ENCODE measurements around the gene MUSTN1.

MUSTN1 gene

DNA sequence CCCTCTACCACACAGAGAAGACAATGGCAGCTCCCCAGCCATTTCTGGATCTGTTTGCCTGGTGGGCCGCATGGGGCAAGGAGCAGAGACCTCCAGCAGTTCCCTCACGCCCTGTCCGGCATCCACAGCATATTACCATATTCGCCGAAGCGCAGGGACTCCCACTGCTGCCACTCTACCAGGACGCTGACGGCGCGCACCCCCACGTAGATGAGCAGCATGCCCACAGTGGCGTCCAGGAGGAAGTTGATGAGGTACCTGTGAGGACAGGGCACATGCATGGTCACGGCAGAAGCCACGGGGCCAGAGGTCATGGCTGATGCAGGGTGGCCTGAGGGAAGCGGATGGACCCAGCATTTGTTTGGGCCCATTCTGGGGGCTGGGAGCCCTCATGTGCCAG is 14.8 kb upstream of the MUSTN1 start:
- no peak for DNase-seq

DNA sequence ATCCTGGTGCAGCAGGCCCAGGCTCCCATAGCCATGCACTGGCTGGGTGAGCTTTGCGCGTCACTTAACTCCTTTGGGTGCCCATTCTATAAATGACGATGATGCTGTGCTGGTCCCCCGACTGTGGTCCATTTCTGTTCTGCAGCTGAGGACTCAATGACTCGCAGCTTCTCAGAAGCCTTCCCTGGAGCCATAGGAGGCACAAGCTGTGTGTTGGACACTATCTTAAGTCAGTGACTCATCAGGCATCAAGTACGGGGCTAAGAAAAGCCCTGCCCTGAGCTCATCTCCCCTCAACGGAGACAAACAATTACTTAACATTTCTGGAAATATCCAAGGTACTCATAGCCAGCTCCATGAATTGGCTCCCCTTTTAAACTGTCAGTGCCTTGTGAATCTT is 13.8 kb upstream of the MUSTN1 start:
- peak; percentile 13 for DNase-seq

DNA sequence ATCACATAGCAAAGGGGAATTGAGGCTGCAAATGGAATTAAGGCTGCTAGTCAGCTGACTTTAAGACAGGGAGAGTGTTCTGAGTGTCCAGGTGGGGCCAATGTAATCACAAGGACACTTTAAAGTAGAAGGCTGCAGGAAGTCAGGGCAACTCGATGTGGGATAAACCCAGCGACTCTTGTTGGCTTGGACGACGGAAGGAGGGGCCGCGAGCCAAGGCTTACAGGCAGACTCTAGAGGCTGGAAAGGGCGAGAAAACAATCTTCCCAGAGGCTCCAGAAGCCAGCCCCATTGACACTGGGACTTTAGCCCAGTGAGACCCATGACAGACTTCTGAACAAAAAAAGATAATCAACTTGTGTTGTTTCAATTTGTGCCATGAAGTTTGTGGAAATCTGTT is 12.9 kb upstream of the MUSTN1 start:
- no peak for DNase-seq

DNA sequence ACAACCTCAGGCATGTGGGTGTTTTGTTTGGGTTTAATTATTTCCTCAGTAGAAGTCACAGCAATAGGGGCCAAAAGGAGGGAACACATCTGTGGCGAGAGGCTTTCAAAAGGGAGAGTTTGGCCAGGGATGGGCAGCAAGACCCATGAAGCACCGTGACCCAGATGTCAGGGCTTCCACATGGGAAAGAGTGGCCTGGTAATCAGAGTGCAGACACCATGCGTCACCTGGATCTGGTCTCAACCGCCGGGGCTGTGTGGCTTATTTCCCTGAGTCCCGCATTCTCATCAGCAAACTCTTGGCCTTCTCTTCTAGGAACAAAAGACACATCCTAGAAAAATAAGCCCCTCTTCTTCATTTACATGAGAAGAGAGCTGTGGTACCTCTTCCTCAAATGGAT is 12.4 kb upstream of the MUSTN1 start:
- DNase-seq, result no peak

DNA sequence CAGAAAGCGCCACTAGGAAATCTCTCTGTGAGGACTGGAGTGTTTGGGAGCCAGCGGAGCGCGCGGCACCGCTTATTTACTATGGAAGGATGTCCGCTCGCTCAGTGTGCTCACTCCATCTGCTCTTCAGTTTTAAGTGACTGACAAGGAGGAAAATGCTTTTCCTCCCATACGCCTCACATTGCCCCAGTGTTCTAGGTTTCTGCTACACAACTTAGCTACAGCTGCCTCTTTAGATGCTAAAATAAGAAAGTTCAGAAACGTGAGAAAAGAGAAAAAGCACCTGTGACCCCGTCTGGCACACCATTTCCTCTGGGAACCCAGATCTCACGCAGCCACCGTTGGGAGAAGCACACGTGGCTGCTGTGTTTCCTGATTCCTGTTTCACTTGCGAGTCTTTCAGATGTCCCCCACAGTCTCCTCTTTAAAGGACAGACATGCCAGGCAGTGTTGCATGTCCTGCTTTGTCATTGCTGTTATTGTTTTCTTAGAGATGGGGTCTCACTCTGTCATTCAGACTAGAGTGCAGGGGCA is 11.7 kb upstream of the MUSTN1 start:
- DNase-seq, result no peak

DNA sequence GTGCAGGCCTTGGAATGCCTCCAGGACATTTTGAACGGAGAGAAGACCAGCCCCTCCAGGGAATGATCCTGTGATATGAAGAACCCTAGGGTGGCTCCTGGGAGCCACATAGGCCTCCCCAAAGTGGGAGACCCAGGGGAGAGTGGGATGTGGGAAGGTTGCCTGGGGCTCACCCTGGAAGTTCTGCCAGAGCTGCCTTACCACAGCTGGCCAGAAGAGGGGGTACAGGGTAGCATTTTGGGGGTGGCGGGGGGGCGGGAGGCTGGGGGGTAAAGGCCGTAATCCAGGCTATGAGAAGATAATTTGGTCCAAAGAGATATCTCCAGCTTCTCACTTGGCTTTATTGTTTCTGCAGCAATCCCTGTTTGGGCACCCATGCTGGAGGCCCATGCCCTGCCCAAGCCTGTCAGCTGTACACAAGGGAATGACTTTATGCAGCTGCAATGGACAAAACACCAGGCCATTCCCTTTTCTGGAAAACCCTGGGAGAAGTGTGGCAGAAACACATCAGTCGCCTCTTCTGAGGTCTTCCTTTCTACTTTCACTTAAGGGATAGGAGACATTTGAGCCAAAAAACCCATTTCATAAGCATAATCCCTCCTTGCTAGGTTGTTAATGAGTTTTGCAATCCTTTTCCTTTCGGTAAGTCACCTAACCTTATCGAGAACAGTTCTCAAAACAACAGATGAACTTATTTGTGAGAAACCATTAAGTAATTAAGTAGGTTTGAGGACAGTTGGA is 11.0 kb upstream of the MUSTN1 start:
- no peak for DNase-seq

DNA sequence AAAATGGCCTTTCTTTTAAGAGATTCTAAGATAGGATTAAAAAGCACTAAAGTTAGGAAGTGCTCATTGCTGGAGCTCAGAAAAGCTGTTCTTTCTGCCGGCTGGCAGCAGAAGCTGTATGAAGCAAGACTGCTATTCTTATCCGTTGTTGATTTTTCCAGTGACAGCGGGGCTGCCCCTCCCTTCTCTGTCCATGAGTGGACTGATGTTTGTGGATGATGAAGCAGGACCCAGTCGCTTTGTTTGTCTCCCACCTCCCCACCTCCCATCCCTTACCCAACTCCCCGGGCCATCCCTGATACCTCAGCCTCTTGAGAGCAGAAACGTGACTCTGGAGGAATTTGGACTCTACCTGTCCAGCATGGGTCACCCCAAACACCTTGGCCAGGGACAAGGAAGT is 10.3 kb upstream of the MUSTN1 start:
- no peak for DNase-seq

DNA sequence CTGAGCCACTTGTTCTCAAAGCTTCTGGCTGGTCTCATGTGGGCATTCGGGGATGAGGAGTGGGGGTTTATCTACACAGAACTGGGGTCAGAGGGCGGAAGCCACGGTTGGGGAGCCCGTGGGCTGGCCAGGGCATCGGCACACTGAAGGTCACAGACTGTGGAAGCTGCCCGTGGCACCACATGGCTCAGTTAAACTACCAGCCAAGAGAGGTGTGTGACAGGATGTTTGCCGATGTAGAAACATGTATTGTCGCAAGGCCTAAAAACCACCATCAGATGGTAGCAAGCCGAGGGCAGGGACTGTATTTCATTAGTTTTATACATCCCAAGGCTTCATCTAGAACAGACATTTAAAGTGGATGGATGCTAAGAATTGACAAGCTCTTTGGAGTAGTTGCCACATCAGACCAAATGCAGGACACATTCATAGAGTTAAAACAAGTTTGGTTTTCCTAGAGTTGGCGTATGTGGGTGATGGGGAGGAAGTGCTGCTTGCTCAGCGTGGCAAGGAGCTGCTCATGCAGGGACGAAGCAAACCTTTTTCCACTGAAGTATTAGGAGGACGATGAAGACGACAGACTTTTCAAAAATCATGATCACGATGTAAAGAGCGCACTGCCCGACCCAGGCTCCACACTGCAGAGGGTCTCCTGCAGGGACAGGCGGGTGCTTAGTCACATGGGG is 9.6 kb upstream of the MUSTN1 start:
- DNase-seq, result no peak

DNA sequence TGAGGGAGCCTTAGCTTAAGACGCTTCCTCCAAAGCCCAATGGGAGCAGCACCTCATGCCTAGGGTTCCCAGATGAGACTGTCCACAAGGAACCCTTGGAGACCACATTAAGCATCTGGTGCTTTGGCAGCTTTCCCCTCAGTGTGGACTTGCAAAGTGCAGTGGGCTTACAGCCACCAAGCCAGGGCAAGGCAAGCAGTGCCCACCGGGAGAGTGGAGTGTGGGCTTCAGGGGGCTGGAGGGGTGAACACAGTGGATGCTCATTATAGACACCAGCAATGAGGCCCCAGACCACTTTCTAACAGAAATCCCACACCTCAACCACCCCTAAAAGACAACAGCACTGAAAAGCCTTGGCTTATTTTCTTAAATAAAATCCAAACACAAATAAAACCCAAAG is 9.1 kb upstream of the MUSTN1 start:
- no peak for DNase-seq

DNA sequence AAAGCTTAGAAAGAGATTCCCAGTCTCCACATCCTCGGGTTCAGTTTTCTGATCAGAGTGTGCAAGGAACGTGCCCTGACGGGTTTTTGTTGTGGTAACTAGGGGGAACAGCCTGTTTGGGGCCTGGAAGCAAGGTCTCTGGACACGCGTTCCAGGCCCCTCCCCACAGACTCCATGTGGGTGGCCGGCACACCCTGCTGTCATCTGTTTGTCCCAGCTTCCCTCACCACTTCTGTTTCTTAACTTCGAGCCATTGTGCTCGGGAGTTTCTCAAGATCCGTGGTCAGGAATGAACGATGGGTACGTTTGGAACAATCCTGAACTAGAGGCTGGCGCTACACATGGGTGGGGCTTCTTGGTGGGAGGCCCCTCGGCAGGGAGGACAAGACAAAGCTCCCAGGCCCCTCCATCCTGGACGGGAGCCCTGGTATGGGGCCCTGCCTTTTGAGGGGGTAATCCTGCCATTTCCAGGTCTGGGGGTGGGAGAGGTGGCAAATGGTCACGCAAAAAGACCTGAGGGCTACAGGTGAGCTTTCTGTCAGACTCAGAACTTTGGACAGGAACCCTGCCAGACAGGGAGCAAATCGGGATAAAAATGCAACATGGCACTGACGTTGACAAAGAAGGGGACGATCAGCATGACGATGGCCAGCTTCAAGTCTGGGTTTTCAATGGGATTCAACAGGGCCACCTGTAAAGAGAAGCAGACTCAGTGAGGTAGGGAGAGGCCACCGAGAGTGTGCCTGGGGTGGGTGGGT is 8.5 kb upstream of the MUSTN1 start:
- no peak for DNase-seq

DNA sequence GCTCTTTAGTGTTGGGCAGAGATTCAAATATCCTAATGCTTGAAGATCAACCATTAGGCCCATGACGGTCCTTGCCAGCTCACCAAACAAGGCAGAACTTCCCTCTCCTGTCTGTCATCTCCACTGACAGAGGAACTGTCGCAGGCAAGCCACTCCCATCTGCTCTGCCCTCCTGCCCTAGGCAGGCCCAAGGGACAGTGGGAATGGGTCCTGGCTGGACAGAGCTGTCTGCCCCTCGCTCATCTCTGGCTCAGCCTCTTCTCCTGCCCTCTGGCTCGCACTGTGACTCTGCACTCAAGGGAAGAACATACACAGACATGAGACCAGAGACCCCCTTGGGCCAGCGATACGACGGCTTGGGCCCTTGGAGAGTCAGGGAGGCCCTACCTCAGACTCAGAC is 7.6 kb upstream of the MUSTN1 start:
- no peak for DNase-seq

DNA sequence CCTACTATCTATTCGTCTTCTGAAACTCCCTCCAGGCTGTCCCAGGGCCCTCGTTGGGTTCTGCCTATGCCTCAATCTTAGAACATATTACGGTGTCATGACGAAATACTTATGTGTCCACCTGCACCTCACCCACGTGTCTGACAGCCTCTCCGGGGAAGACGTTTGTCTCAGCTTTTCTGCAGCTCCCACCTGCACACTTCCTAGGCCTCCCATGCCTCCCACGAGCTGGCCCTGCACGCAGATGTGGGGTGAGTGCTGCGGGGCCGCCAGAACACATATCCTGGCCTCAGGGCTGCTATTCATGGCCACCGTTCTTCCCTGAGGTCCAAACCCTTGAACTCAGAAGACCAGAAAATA is 7.1 kb upstream of the MUSTN1 start:
- DNase-seq, result no peak

DNA sequence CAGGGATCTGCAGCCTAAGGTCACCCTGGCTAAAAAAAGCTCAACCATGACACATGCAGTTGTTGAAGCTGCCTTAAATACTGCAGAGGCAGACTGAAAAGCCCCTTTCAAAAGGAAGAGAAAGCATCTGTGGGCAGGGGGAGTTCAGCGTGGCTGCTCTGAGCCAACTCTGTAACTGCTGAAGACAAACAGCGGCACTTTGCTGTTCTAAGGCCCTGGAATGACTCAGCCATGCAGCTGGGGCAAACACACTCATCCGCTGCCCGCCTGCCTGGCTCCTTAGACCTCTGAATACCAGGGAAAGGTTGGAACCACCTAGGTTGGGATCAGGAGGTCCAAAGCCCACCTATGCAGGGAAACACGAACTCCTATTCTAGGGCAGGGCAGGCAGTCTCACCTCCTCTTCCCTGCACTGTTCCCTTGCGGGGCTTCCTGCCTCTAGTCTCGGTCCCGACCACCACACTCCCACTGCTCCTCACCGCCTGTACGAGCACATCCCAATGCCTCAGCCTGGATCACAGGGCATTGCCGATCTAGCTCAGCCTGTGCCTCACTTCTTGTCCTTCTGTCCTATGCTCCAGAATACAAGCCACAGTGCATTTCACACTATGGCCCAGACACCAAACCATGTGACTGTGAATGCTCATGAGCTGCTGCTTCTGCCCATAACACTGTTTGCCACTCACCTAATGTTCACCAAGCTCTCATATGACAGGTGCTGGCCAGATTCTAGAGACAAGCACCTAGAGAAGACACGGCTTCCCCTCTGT is 6.6 kb upstream of the MUSTN1 start:
- no peak for DNase-seq

DNA sequence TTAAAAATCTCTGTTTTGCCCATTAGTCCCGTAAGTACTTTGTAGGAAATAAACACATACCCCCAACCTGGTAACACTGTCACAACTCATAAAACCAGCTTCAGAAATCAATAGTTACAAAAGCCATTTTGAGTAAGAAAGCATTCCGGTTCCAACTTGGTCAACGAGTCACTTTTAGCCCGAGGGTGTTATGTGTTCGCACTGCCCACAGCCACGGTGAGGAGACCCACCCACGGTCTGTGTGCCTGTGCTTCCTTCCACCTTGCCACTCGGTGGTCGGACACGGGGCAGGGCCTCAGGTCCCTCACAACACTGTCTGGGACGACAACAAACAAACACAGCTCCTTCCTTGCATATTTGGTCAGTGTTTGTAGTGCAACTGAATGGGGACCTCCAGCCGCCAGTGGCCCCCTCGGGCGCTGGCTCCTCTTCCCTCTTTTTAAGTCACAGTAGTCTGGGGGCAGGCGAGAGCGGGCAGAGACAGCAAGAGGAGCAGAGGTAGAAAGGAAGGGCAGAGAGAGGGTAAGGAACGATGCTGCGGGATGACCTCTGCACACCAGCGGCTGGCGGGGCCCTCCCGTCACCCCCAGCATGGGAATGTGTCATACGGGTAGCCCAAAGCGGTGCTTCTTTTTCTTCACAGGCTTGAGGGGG is 5.2 kb upstream of the MUSTN1 start:
- DNase-seq, result no peak

DNA sequence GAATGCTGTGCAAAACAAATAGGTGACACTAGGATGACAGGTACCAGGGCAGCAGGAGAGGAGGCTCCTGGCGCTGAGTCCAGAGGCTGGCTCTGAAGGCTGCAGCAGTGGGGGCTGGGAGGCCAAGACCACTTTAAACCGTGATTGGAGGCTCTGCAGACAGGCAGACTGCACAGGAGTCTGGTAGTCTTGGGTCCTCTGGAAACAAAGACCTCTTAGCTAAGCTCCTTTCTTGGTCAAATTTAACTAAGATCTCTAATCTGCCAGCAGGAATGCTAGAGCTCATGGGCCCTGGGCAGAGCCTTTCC is 4.4 kb upstream of the MUSTN1 start:
- no peak for DNase-seq

DNA sequence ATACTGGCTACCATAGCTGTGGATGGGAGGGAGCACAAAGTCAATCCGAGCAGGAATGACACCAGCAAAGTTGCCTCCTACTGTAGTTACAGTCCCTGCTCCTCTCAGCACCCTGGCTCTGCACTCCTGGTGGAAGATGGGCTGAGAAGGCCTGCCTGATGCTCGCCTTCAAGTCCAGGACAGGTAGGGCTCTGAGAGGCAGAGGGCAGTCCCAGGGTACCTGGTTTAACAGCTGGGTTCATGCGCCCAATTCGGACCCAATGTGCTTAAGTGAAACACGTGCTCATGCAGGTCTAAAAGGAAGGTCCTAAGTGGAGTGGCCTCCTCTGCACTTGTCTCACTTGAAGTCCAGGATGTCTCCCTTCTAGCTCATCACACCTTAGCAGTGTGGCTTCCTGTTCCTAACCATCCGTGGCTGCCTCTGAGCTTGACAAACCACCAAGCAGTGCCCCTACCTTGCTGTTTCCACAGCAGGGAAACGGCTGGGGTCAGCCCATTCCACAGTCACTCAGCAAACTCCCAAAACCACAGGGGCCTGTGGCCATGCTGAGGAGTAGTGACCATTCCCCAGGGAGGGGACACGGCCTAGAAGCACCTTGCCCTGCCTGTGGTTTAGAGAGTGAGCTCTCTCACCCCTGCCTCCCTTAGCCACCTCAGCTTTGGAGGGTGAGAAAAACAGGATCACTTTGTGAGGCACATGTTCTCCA is 3.9 kb upstream of the MUSTN1 start:
- no peak for DNase-seq

DNA sequence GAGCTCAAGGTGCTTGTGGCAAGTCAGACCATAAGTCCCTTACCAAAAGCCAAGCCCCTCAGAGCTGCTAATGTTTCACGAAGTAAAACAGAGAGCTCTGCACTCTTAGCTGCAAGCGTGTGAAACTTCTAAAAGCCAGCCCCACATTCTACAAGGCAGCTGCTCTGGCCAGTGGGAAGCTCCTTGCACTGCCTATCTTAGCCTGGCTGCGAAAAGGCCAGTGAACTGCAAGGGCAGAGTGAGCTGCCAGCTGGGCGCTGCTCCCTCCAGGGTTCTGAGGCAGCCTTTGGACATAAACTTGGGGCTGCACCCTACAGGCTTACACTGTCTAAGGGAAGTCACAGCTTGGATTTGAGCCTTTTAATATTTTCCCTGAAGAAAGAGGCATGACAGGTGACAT is 2.2 kb upstream of the MUSTN1 start:
- no peak for DNase-seq

DNA sequence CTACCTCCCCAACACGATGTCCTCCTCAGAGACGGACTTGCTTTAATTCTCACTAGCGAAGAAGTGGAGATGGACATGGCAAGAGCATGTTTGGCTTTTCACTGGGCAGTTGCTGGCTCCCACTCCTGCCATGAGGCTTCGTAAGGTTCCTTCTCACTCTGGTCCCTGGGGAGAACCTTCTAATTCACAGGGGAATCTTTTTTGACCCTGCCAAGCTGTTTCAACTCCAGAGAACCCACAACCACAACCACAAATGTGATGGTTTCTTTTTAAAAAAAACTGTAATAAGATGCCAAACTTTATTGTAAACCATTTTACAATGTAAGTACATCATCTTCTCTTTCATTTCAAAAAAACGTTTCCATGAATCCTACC is 1.6 kb upstream of the MUSTN1 start:
- no peak for DNase-seq

DNA sequence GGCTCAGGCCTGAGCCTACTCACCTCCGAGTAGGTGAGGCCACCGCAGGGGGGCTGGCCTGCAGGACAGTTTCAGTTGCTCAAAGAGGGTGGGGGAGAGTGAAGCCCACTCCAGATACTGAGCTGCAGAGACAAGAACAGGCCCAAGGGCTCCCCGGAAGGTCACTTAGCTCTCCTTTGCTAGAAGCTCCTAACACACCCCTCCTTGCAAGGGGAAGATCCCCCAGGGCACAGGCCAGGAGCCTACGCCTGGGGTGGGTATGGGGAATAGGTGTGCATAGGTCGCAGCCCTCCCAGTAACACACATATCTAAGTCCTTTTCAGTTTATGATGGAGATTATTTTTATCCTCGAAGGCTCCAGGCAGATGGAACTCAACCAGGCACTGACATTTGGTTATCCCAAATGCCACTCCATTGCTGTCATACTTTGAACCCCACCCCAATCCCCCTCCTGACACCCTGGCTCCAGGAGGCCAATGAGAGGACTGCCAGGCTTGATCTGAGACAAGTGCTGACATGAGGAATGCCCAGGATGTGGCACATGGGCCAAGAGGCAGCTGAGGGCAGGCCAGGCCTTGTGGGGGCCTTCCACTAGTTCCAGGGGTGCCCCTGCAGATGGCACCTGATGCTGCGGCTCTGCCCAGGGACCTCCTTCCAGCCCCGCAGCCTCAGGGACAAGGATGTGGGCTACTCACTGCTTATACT is 1.1 kb upstream of the MUSTN1 start:
- DNase-seq, result no peak

DNA sequence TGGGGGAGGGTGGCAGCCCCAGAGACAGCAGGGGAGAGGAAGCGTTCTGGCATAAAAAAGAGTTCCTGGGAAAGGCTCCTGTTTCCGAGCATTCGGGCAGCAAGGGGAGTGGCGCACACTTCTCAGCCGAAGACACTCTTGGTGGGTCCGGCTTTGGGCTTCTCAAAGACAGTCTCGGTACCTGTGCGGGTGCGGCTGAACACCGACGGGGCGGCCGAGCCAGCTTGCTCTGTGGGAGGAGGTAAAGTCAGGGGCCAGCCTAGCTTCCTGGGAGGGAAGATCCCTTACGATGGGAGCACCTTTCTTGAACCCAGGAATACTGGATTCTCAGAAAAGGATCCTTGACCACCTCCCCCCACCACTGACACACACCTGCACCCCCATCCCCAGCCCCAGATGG is 1.6 kb downstream of the MUSTN1 start:
- no peak for DNase-seq

DNA sequence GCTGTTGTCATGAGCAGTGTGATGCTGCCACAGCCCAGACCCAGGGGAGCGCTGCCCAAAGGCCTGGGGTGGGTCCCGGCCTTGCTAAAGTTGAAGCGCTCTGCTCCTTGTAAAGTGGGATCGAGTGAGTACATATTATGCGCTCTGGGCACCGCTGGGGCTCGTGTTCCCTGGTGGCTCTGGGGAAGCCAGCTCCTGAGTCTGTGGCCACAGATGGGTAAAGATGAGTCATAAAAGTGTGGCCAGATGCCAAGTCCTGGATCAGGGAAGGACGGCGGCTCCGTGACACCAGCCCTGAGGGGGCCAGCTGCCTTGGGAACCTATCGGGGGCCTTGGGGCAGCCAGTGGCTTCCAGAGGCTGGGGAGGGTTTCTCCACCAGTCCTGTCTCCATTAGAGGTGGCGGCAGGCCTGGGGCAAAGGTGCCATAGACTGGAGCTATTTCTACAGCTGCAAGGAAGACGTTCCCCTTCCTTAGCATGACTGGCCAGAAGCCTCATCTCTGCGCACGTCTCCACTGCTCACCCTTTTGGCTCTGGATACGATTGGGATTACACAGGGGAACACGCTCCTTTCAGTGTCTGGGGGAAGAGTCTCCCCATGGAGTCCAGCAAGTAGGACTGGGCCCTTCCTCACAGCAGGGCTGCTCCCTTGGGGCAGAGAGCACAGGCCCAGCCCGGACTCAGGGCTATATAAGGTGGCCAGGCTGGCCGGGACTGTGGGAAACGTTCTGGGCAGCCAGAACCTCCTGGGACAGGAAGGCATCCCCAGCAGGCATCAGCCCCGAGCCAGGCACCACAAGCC is 3.1 kb downstream of the MUSTN1 start:
- no peak for DNase-seq
